Stimulated activated CD8-positive, alpha-beta memory T cell treated with anti-CD3 and anti-CD28 coated beads, Interleukin-12 subunit alpha, Interleukin-12 subunit beta, amount 100 ng/mL, for 4 hours (primary cell): Measurements from ENCODE around the gene INHBE.

Experiments used
- DNase-seq: peaks from one replicate; pipeline ENCODE4 v3.0.0-alpha.2; 2020; ENCODE audit warnings: low read depth

Gene INHBE

GRCh38 chr12:57461276-57461916, 6.3 kb downstream of the INHBE start:
- DNase-seq: no peak

GRCh38 chr12:57461917-57462250, 6.8 kb downstream of the INHBE start:
- DNase-seq: no peak

GRCh38 chr12:57462251-57462911, 7.3 kb downstream of the INHBE start:
- peak; percentile 74 for DNase-seq

GRCh38 chr12:57462912-57463253, 7.8 kb downstream of the INHBE start:
- no peak for DNase-seq

- DNase-seq: no peak
These were observed 9.5 kb downstream of the INHBE start for GRCh38 chr12:57464569-57464968.

- DNase-seq: no peak
These were observed 10.1 kb downstream of the INHBE start for GRCh38 chr12:57465030-57465746.

- DNase-seq: no peak
These were observed 10.8 kb downstream of the INHBE start for GRCh38 chr12:57465747-57466505.

- no peak for DNase-seq
These were observed 12.2 kb downstream of the INHBE start for GRCh38 chr12:57467212-57467874.

GRCh38 chr12:57467915-57468314, 12.8 kb downstream of the INHBE start:
- no peak for DNase-seq

- DNase-seq: no peak
These were observed 14.4 kb downstream of the INHBE start for GRCh38 chr12:57469296-57470164.

- DNase-seq: no peak
These were observed 15.3 kb downstream of the INHBE start for GRCh38 chr12:57470286-57470969.

- no peak for DNase-seq
These were observed 16.0 kb downstream of the INHBE start for GRCh38 chr12:57470970-57471656.

GRCh38 chr12:57471661-57472060, 16.6 kb downstream of the INHBE start:
- no peak for DNase-seq

GRCh38 chr12:57472391-57472790, 17.3 kb downstream of the INHBE start:
- DNase-seq: no peak

GRCh38 chr12:57473392-57473791, 18.3 kb downstream of the INHBE start:
- no peak for DNase-seq

GRCh38 chr12:57473886-57474285, 18.8 kb downstream of the INHBE start:
- DNase-seq: no peak

- DNase-seq: no peak
These were observed 19.3 kb downstream of the INHBE start for GRCh38 chr12:57474430-57474829.

GRCh38 chr12:57474862-57475261, 19.8 kb downstream of the INHBE start:
- DNase-seq: no peak

GRCh38 chr12:57475271-57476161, 20.4 kb downstream of the INHBE start:
- no peak for DNase-seq
